DMS53 treated with DMSO at 0.1 percent for 48 hours (cell line): Measurements from ENCODE around the gene GPR150.
A peak's percentile ranks its signal among the peaks of the same experiment; 100 is the strongest.

ENCODE experiments used
- DNase-seq: peaks from one replicate; lab custom pipeline; 2025; ENCODE audit not compliant: unreplicated experiment; lab: John Stamatoyannopoulos, UW

GPR150 gene

GRCh38 chr5:95620030-95620869, at the start of gene GPR150:
TSS of gene GPR150 (plus strand) at chr5:95620087. CDS start at chr5:95620276, 189 bp downstream.
- DNase-seq: peak; percentile 42

GRCh38 chr5:95572016-95572415, 47.9 kb upstream of the GPR150 start:
- no peak for DNase-seq

GRCh38 chr5:95581576-95581975, 38.3 kb upstream of the GPR150 start:
- no peak for DNase-seq

GRCh38 chr5:95583992-95584391, 35.9 kb upstream of the GPR150 start:
- DNase-seq: no peak

GRCh38 chr5:95590880-95591279, 29.0 kb upstream of the GPR150 start:
- no peak for DNase-seq

GRCh38 chr5:95591490-95591901, 28.4 kb upstream of the GPR150 start:
- no peak for DNase-seq

GRCh38 chr5:95595289-95595931, 24.5 kb upstream of the GPR150 start:
- DNase-seq: no peak

- no peak for DNase-seq
Measured at GRCh38 chr5:95599252-95599651, 20.6 kb upstream of the GPR150 start.

GRCh38 chr5:95600557-95600956, 19.3 kb upstream of the GPR150 start:
- no peak for DNase-seq

- no peak for DNase-seq
Measured at GRCh38 chr5:95605786-95606185, 14.1 kb upstream of the GPR150 start.

- no peak for DNase-seq
Measured at GRCh38 chr5:95606419-95606818, 13.5 kb upstream of the GPR150 start.

- DNase-seq: peak; percentile 6
Measured at GRCh38 chr5:95609711-95610110, 10.2 kb upstream of the GPR150 start.

GRCh38 chr5:95610546-95610945, 9.3 kb upstream of the GPR150 start:
- no peak for DNase-seq

GRCh38 chr5:95611396-95611795, 8.5 kb upstream of the GPR150 start:
- DNase-seq: no peak

GRCh38 chr5:95613514-95613913, 6.4 kb upstream of the GPR150 start:
- DNase-seq: no peak

GRCh38 chr5:95615164-95615467, 4.8 kb upstream of the GPR150 start:
- DNase-seq: no peak

- no peak for DNase-seq
Measured at GRCh38 chr5:95617057-95617456, 2.8 kb upstream of the GPR150 start.

GRCh38 chr5:95619096-95619495, 791 bp upstream of the GPR150 start:
- DNase-seq: no peak

GRCh38 chr5:95619514-95620029, 315 bp upstream of the GPR150 start:
- no peak for DNase-seq

GRCh38 chr5:95620870-95621838, 1.3 kb downstream of the GPR150 start:
- DNase-seq: peak; percentile 38
